HG03457 (cell line): ENCODE measurements around the gene ASCC1.
A peak's percentile ranks its signal among the peaks of the same experiment; 100 is the strongest.
"Not testable (repeated sequence)": the region's sequence is repeated elsewhere in the genome, so short reads cannot be mapped to it uniquely, and the experiment has no call there.

Source experiments
- ATAC-seq: cut with Tn5 transposase; IDR thresholded peaks from one replicate; pipeline ENCODE4 v1.9.1; 2021; ENCODE audit warnings: moderate number of reproducible peaks; ENCODE audit not compliant: unreplicated experiment

The ASCC1 gene

GRCh38 chr10:72249176-72249862 is 33.2 kb upstream of the ASCC1 start:
- not testable (repeated sequence) for ATAC-seq

GRCh38 chr10:72248468-72249151 is 32.5 kb upstream of the ASCC1 start:
- ATAC-seq: peak; percentile 69

GRCh38 chr10:72245949-72246525 is 30.0 kb upstream of the ASCC1 start:
- ATAC-seq: no peak

- no peak for ATAC-seq
These were observed 28.5 kb upstream of the ASCC1 start for GRCh38 chr10:72244573-72245038.

- ATAC-seq: no peak
These were observed 27.9 kb upstream of the ASCC1 start for GRCh38 chr10:72243822-72244437.

GRCh38 chr10:72242675-72243074 is 26.6 kb upstream of the ASCC1 start:
- ATAC-seq: no peak

- no peak for ATAC-seq
These were observed 25.7 kb upstream of the ASCC1 start for GRCh38 chr10:72241691-72242252.

GRCh38 chr10:72240371-72240770 is 24.3 kb upstream of the ASCC1 start:
- ATAC-seq: no peak

- ATAC-seq: no peak
These were observed 23.3 kb upstream of the ASCC1 start for GRCh38 chr10:72239409-72239808.

GRCh38 chr10:72238392-72239175 is 22.5 kb upstream of the ASCC1 start:
- no peak for ATAC-seq

- no peak for ATAC-seq
These were observed 19.6 kb upstream of the ASCC1 start for GRCh38 chr10:72235544-72236279.

- no peak for ATAC-seq
These were observed 18.6 kb upstream of the ASCC1 start for GRCh38 chr10:72234560-72235095.

- no peak for ATAC-seq
These were observed 17.5 kb upstream of the ASCC1 start for GRCh38 chr10:72233621-72234020.

GRCh38 chr10:72229261-72230251 is 13.5 kb upstream of the ASCC1 start:
- ATAC-seq: no peak

- ATAC-seq: no peak
These were observed 12.3 kb upstream of the ASCC1 start for GRCh38 chr10:72228318-72228751.

GRCh38 chr10:72227826-72228225 is 11.8 kb upstream of the ASCC1 start:
- ATAC-seq: no peak

GRCh38 chr10:72226418-72227027 is 10.4 kb upstream of the ASCC1 start:
- ATAC-seq: no peak

GRCh38 chr10:72224191-72224590 is 8.1 kb upstream of the ASCC1 start:
- not testable (repeated sequence) for ATAC-seq
